ENCODE data around the gene MTA2.

The MTA2 gene

GRCh38 chr11:62632492-62632891 lies 30.8 kb upstream of the MTA2 start:
- Histone ChIP-seq H3K36me3 (ENCODE audit: control insufficient read depth in 2 of 2, insufficient read depth in 1 of 2, low read length in 2 of 2) (peaks cover 43 to 95% of the 10 kb centered on the region in 2 experiments), H3K4me3 (ENCODE audit: low read depth, low read length) (no peak overlapping the region), H3K4me1 (ENCODE audit: control insufficient read depth, insufficient read depth, low read length) (no peaks in the 10 kb centered on the region), H3K27ac (ENCODE audit: extremely low read depth, low read depth, low read length) (no peak overlapping the region), H3K9me3 (ENCODE audit: control insufficient read depth, insufficient read depth, low read depth, low read length) (no peaks in the 10 kb centered on the region)
- POLR2A ChIA-PET = interaction anchor here (0.6 to 1.6 kb wide), 2 partner anchors 40 to 233 kb away, joined by 3 to 6 read pairs; partner anchors contain the start of gene LBHD1
- CTCF ChIA-PET = interaction anchor here (0.6 to 0.7 kb wide), 2 partner anchors 41 to 247 kb away, joined by 3 read pairs; no protein-coding TSS in a partner anchor
- TF ChIP-seq PRDM1 (tag by site-specific recombination; IDR thresholded peaks at IDR 0.05) (no peak), ZNF670 (tag by site-specific recombination; IDR thresholded peaks at IDR 0.05; ENCODE audit: low read depth) (no peak), KLF7 (tag by site-specific recombination; IDR thresholded peaks at IDR 0.05; ENCODE audit: borderline replicate concordance) (no peak), ZNF677 (tag by site-specific recombination; IDR thresholded peaks at IDR 0.05) (no peak), ZBTB6 (tag by site-specific recombination; IDR thresholded peaks at IDR 0.05) (no peak), ZNF654 (tag by site-specific recombination; IDR thresholded peaks at IDR 0.05; ENCODE audit: low read depth) (no peak), SP2 (tag by site-specific recombination; IDR thresholded peaks at IDR 0.05) (no peak)

- no peaks in the 10 kb centered on the region for H3K4me1 ChIP-seq (ENCODE audit: control insufficient read depth, insufficient read depth, low read length)
- H3K27ac ChIP-seq (ENCODE audit: extremely low read depth, low read depth, low read length) = no peak overlapping the region
- no peaks in the 10 kb centered on the region for H3K9me3 ChIP-seq (ENCODE audit: control insufficient read depth, insufficient read depth, low read depth, low read length)
- CTCF ChIA-PET = interaction anchor here (1.2 kb wide), 1 partner anchor 16 kb away, joined by 6 read pairs; no protein-coding TSS in a partner anchor
- H3K4me3 ChIP-seq (ENCODE audit: low read depth, low read length) = no peak overlapping the region
- peaks cover 19 to 81% of the 10 kb centered on the region in 2 experiments for H3K36me3 ChIP-seq (ENCODE audit: control insufficient read depth in 2 of 2, insufficient read depth in 1 of 2, low read length in 2 of 2)
- POLR2A ChIA-PET = interaction anchor here (0.6 to 1.2 kb wide), 2 partner anchors 28 to 37 kb away, joined by 5 read pairs; partner anchors contain the start of gene TUT1
- TF ChIP-seq ZNF2 (tag by site-specific recombination; IDR thresholded peaks at IDR 0.05) (no peak), ZNF664 (tag by site-specific recombination; IDR thresholded peaks at IDR 0.05) (no peak), ZNF707 (tag by site-specific recombination; IDR thresholded peaks at IDR 0.05) (no peak), ZNF670 (tag by site-specific recombination; IDR thresholded peaks at IDR 0.05; ENCODE audit: low read depth) (no peak), ZNF394 (tag by site-specific recombination; IDR thresholded peaks at IDR 0.05; ENCODE audit: borderline replicate concordance) (no peak), ZNF274 (IDR thresholded peaks at IDR 0.05; ENCODE audit: low read length) (no peak), ZNF274 (tag by site-specific recombination; IDR thresholded peaks at IDR 0.05; ENCODE audit: borderline replicate concordance) (no peak), ZNF114 (tag by site-specific recombination; IDR thresholded peaks at IDR 0.05) (no peak), ZNF239 (tag by site-specific recombination; IDR thresholded peaks at IDR 0.05) (no peak), REPIN1 (tag by site-specific recombination; IDR thresholded peaks at IDR 0.05; ENCODE audit: low read depth) (no peak), INSM2 (tag by site-specific recombination; IDR thresholded peaks at IDR 0.05) (no peak), ZNF362 (tag by site-specific recombination; IDR thresholded peaks at IDR 0.05) (no peak), TRIM28 (IDR thresholded peaks at IDR 0.05; ENCODE audit: borderline replicate concordance, low read length) (no peak), ZNF624 (tag by site-specific recombination; IDR thresholded peaks at IDR 0.05) (no peak)
These were observed 26.0 kb upstream of the MTA2 start for GRCh38 chr11:62627713-62628112.

Measured in HEK293 (cell line).